TTC549 (cell line): Measurements from ENCODE around the gene CATSPERD.

Experiments
- FAIRE-seq: peaks from 2 replicates; lab custom pipeline; 2012; peaks lifted over from hg19 to GRCh38; lab: Jason Lieb, UNC

Gene CATSPERD

GRCh38 chr19:5805462-5806132 is 85.2 kb downstream of the CATSPERD start:
- FAIRE-seq = no peak

DNA sequence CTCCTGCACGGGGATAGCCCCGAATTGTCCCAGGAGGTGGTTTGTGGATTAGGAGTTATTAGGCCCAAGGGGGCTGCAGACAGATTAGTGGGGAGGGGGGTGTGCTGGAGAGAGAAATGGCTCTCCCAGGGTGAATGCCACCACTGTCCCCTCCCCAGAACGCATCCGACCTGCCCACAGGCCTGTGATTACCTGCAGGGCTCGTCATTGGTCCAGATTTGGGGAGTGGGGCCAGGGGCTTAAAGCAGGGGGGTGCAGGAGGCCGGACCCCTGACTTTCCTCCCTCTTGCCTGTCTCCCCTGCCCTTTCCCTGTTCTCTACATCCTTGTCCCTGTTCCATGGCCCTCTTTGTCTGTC is 85.7 kb downstream of the CATSPERD start:
- no peak for FAIRE-seq

- FAIRE-seq = no peak
Measured at GRCh38 chr19:5806905-5807304, 86.5 kb downstream of the CATSPERD start.

DNA sequence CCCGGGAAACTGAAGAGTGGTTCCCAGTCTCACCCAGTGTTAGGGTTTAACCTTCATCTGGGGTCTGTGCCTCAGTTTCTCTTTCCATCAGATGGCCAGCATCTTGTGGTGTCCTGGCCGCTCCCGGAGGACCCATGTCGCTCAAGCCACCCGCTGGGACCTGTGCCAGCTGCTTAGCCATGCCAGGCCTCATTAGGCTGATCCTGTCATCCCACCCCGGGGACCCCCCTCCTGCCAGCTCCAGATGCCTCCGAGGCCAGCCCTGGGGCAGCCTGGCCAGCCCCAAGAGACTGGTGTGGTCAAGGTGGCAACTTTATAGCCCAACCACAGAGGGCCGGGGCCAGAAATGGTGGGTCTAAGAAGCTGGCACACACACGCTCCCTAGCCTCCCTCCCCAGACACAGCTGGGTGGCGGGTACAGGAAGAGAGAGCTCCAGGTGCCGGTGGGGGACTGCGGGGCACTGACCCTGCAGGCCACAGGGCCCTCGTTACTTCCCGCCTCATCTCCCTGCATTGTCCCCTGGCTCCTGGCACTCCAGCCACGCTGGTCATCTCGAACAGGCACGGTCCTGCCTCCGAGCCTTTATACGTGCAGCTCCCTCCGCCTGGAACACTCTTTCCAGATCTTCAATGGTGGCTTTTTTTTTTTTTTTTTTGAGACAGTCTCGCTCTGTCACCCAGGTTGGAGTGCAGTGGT is 87.8 kb downstream of the CATSPERD start:
- no peak for FAIRE-seq

DNA sequence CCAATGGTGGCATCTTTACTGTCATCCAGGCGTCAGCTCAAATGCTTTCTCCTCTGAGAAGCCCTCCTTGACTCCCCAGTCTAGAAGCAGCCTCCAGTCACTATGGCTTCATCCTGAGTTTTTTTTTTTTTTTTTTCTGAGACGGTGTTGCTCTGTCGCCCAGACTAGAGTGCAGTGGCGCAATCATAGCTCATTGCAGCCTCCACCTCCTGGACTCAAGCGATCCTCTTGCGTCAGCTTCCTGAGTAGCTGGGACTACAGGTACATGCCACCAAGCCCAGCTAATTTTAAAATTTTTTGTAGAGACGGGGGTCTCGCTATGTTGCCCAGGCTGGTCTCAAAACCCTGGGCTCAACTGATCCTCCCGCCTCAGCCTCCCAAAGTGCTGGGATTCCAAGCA is 88.6 kb downstream of the CATSPERD start:
- FAIRE-seq = no peak

DNA sequence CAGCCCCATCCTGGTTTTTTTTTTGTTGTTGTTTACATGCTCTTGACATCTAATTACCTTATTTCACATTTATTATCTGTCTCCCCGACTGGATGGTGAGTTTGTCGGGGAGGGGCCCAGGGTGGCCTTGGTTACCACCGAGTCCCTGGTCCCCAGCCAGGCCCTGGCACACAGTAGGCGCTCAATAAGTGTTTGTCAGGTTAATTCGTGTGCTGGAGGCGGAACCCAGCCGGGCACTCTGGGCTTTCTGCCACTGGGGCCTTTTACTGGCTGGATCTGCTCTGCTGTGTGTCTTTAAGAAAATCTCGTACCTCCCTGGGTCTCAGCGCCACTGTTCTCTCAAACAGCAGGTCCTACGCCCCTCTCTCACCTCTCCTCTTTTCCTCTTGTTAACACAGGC is 89.0 kb downstream of the CATSPERD start:
- FAIRE-seq = no peak

DNA sequence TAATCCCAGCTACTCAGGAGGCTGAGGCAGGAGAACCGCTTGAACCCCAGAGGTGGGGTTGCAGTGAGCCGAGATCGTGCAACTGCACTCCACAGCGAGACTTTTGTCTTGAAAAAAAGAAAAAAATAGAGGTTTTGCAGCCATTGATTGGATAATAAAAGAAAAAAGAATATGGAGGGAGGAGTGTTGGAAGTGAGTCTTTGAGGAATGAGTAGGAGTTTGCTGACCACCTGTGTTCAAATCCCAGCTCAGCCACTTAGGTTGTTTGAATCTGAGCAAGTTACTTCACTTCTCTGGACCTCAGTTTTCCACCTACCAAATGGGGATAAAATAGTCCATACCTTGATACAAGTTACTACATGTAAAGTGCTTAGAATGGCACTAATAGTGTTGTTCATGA is 90.7 kb downstream of the CATSPERD start:
- no peak for FAIRE-seq

GRCh38 chr19:5814123-5814851 is 93.8 kb downstream of the CATSPERD start:
- FAIRE-seq = no peak

GRCh38 chr19:5814852-5815246 is 94.4 kb downstream of the CATSPERD start:
- FAIRE-seq = no peak

DNA sequence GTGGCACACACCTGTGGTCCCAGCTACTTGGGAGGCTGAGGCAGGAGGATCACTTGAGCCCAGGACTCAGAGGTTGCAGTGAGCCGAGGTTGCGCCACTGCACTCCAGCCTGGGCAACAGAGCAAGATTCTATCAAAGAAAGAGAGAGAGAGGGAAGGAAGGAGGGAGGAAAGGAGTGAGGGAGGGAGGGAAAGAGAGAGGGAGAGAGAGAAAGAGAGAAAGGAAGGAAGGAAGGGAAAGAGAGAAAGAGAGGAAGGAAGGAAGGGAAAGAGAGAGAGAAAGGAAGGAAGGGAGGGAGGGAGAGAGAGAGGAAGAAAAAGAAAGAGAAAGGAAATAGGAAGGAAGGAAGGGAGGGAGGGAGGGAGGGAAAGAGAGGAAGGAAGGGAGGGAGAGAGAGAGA is 96.8 kb downstream of the CATSPERD start:
- FAIRE-seq = no peak

DNA sequence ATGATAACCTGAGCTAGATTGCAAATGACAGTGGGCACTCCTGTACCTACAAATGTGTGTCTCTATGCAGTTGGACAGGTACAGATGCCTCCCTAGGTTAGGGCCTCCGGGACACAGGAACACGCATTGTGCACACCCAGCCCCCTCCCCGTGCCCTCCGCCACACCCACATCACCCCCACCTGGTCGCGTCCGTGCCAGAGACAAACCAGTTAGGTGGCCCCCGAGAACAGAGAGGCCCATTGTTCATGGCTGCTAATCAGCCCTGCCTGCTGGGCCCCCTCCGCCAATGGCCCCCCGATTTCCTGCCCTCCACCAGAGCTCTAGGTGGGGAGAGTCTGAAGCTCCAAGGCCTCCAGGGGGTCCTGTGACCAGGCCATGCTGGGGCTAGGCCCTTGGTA is 98.2 kb downstream of the CATSPERD start:
- FAIRE-seq = no peak

- no peak for FAIRE-seq
Measured at GRCh38 chr19:5820785-5821184, 100.3 kb downstream of the CATSPERD start.

GRCh38 chr19:5821521-5822180 is 101.2 kb downstream of the CATSPERD start:
- no peak for FAIRE-seq

GRCh38 chr19:5822181-5822844 is 101.9 kb downstream of the CATSPERD start:
- FAIRE-seq = no peak

DNA sequence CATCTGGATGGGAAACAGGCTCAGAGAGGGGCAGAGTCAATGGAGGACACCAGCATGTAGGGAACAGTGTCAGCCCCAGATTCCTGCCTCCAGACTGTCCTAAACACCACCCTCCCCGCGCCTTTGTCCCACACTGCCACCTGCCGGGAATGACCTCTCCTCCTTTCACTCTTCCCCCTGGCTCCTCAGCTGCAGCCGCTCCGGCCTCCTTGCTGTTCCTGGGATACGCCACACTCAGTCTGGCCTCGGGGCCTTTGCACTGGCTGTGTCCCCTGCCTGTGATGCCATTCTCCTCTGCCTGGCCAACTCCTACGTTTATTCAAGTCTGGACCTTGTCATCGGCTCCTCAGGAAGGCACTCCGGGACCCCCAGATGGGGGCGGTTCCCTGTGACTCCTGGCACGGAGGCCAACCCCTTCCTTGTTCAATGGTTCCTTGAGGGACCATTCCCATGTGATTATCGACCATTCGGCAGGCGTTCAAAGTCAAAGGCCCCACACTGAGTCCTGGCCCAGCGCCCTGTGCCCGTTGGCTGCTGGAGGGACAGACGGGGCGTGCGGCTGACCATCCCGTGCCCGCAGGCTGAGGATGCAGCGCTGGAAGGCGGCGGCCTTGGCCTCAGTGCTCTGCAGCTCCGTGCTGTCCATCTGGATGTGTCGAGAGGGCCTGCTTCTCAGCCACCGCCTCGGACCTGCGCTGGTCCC is 103.3 kb downstream of the CATSPERD start:
- FAIRE-seq = no peak

- FAIRE-seq = no peak
Measured at GRCh38 chr19:5824751-5825150, 104.3 kb downstream of the CATSPERD start.

GRCh38 chr19:5825178-5825577 is 104.7 kb downstream of the CATSPERD start:
- no peak for FAIRE-seq

GRCh38 chr19:5826531-5827341 is 106.3 kb downstream of the CATSPERD start:
- no peak for FAIRE-seq

DNA sequence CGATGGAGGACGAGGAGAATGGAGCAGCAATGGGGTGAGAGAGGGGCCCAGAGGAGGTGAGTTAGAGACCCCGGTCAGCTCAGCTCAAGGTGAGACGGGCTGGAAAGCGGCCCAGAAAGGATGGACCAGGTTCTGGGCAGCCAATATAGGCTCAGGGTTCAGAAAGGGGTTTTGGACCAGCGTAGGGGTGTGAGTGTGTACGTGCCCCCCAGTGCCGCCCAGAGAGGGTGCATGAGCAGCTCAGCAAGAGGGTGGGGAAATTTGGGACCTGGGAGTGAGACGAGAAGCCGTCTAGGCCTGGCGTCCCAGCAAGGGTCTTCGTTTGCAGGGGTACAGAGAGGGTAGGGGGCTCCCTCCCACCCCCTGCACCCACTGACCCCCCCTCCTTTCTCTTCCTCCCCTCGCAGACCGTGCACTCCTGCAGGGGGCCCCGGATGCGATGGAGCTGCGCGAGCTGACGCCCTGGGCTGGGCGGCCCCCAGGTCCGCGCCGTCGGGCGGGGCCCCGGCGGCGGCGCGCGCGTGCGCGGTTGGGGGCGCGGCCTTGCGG is 107.0 kb downstream of the CATSPERD start:
- FAIRE-seq = no peak

DNA sequence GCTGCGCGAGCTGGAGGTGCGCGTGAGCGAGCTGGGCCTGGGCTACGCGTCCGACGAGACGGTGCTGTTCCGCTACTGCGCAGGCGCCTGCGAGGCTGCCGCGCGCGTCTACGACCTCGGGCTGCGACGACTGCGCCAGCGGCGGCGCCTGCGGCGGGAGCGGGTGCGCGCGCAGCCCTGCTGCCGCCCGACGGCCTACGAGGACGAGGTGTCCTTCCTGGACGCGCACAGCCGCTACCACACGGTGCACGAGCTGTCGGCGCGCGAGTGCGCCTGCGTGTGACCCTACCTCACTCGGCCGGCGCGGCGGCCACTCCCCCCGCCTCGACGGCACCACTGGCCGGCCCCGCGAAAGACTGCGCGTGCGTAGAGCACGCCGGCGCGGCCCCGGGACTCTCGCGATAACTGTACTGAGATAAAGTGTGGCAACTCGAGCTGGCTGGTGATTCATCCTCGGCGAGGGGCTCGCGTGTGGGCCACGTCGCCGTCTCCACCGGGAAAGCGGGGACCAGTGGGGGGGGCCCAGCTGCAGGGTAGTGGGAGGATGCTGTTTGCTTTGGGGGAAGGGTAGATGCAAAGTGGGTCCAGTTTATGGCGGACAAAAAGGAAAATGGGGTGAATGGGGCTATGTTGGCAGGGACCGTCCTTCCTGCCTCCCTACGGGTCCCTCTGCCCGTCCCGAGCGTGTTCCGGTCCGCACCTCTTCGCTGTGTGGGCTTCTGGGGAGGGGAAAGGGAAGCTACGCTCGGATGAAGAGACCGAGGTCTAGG is 107.6 kb downstream of the CATSPERD start:
- no peak for FAIRE-seq
